COR-L47 (cell line): ENCODE results near the gene CREG2.

Source experiments
- DNase-seq: peaks from one replicate; lab custom pipeline; 2025; lab: John Stamatoyannopoulos, UW

The CREG2 gene

GRCh38 chr2:101409699-101410098 is 22.4 kb upstream of the CREG2 start:
- no peak for DNase-seq

GRCh38 chr2:101408925-101409324 is 21.6 kb upstream of the CREG2 start:
- DNase-seq, result no peak

- no peak for DNase-seq
Measured at GRCh38 chr2:101405351-101405899, 18.1 kb upstream of the CREG2 start.

- no peak for DNase-seq
Measured at GRCh38 chr2:101403745-101404144, 16.4 kb upstream of the CREG2 start.

GRCh38 chr2:101402630-101403029 is 15.3 kb upstream of the CREG2 start:
- no peak for DNase-seq

- no peak for DNase-seq
Measured at GRCh38 chr2:101401906-101402305, 14.6 kb upstream of the CREG2 start.

GRCh38 chr2:101401326-101401665 is 14.0 kb upstream of the CREG2 start:
- no peak for DNase-seq

GRCh38 chr2:101400506-101401325 is 13.4 kb upstream of the CREG2 start:
- DNase-seq, result no peak

- DNase-seq, result no peak
Measured at GRCh38 chr2:101400048-101400447, 12.7 kb upstream of the CREG2 start.

GRCh38 chr2:101399021-101399799 is 11.9 kb upstream of the CREG2 start:
- DNase-seq, result no peak

- no peak for DNase-seq
Measured at GRCh38 chr2:101398116-101398821, 11.0 kb upstream of the CREG2 start.

GRCh38 chr2:101396316-101396717 is 9.0 kb upstream of the CREG2 start:
- no peak for DNase-seq

- DNase-seq, result no peak
Measured at GRCh38 chr2:101395545-101396315, 8.4 kb upstream of the CREG2 start.

- no peak for DNase-seq
Measured at GRCh38 chr2:101388232-101388631, 929 bp upstream of the CREG2 start.

GRCh38 chr2:101386599-101387150 is 628 bp downstream of the CREG2 start:
- DNase-seq, result no peak

GRCh38 chr2:101383016-101383541 is 4.2 kb downstream of the CREG2 start:
- no peak for DNase-seq

GRCh38 chr2:101382442-101382841 is 4.9 kb downstream of the CREG2 start:
- no peak for DNase-seq

- no peak for DNase-seq
Measured at GRCh38 chr2:101380376-101380775, 6.9 kb downstream of the CREG2 start.

- no peak for DNase-seq
Measured at GRCh38 chr2:101379091-101379490, 8.2 kb downstream of the CREG2 start.

GRCh38 chr2:101375653-101376052 is 11.7 kb downstream of the CREG2 start:
- no peak for DNase-seq
